ENCODE measurements around the gene LRRC72.

Gene LRRC72

DNA sequence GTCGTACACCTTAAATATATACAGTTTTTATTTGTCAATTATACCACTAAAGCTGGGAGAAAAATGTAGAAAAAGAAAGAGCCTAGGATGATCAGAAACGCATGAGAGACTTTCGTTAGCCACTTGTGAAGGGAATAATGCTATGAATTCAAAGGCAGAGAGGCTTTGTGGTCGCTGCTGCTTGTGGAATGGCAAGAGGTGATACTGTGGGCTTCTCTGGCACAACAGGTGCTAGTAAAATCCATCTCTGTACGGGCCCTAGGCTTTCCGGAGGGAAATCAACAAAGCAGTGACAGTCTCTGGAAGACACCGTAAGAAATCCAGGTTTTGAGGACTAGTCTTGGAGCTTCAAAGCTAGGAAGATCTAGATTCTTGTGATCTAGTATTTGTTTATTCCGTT is 52.6 kb downstream of the LRRC72 start:
- Histone ChIP-seq H3K4me3 (ENCODE audit: low read length) (no peak overlapping the region), H3K36me3 (ENCODE audit: control insufficient read depth, insufficient read depth, low read length) (no peaks in the 10 kb centered on the region; the same call in 1 of the 2 replicates), H3K27me3 (ENCODE audit: control insufficient read depth, insufficient read depth, low read length) (no peaks in the 10 kb centered on the region), H3K27ac (ENCODE audit: low read length) (no peak overlapping the region), H3K9me3 (ENCODE audit: control insufficient read depth, insufficient read depth, low read length) (no peaks in the 10 kb centered on the region), H3K4me1 (ENCODE audit: control insufficient read depth, insufficient read depth, low read length) (no peaks in the 10 kb centered on the region)
- DNase-seq (ENCODE audit: low read depth, low spot score), result no peak
- no CpG with 5 or more reads among the region's 8 CpGs for WGBS (ENCODE audit: insufficient coverage, insufficient read length)

DNA sequence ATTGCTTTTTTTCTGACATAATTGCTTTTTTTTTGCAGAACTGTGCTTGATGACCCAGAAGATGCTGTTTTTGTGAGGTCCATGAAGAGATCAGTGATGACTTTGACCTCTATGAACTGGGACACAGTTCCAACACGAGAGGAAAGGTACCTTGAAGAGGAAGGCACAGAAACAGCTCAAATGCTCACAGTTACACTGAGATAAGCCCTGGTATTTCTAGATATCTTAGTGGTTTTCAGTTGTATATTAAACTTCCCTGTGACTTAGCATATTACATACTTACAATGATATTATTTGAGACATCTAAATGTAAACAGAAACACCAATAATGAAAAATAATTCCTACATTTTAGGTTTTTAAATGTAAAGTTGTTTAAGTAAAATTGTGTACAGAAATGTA is 54.7 kb downstream of the LRRC72 start:
- Histone ChIP-seq H3K27ac (ENCODE audit: low read length) (no peak overlapping the region), H3K36me3 (ENCODE audit: control insufficient read depth, insufficient read depth, low read length) (no peaks in the 10 kb centered on the region; the same call in 1 of the 2 replicates), H3K9me3 (ENCODE audit: control insufficient read depth, insufficient read depth, low read length) (no peaks in the 10 kb centered on the region), H3K4me1 (ENCODE audit: control insufficient read depth, insufficient read depth, low read length) (no peaks in the 10 kb centered on the region), H3K4me3 (ENCODE audit: low read length) (no peak overlapping the region), H3K27me3 (ENCODE audit: control insufficient read depth, insufficient read depth, low read length) (no peaks in the 10 kb centered on the region)
- no CpG with 5 or more reads among the region's 1 CpG for WGBS (ENCODE audit: insufficient coverage, insufficient read length)
- DNase-seq (ENCODE audit: low read depth, low spot score), result no peak

DNA sequence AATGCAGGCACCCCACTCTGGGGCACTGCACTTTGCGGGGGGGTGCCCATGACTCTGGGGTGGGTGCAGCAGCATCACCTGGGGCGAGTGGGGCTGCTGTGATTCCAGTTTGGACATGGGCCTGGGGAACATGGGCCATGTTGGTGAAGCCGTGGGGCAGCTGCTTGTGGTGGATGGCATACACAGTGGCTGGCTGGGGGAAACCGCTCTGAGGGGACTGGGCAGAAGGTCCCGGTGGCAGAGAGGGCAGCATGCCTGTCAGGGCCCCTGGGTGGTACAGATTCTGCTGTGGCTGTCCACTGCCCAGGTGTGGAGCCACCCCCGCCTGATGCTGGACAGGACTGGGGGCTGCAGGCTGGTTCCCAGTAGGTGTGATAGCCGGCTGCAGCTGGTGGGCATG is 57.2 kb downstream of the LRRC72 start:
- no peak overlapping the region for H3K27ac ChIP-seq (ENCODE audit: low read length)
- H3K27me3 ChIP-seq (ENCODE audit: control insufficient read depth, insufficient read depth, low read length), result no peaks in the 10 kb centered on the region
- no CpG with 5 or more reads among the region's 7 CpGs for WGBS (ENCODE audit: insufficient coverage, insufficient read length)
- DNase-seq (ENCODE audit: low read depth, low spot score), result no peak
- H3K4me1 ChIP-seq (ENCODE audit: control insufficient read depth, insufficient read depth, low read length), result no peaks in the 10 kb centered on the region; the same call in 1 of the 2 replicates
- no peak overlapping the region for H3K4me3 ChIP-seq (ENCODE audit: low read length)
- H3K36me3 ChIP-seq (ENCODE audit: control insufficient read depth, insufficient read depth, low read length), result no peaks in the 10 kb centered on the region; the same call in 1 of the 2 replicates
- no peaks in the 10 kb centered on the region for H3K9me3 ChIP-seq (ENCODE audit: control insufficient read depth, insufficient read depth, low read length)

DNA sequence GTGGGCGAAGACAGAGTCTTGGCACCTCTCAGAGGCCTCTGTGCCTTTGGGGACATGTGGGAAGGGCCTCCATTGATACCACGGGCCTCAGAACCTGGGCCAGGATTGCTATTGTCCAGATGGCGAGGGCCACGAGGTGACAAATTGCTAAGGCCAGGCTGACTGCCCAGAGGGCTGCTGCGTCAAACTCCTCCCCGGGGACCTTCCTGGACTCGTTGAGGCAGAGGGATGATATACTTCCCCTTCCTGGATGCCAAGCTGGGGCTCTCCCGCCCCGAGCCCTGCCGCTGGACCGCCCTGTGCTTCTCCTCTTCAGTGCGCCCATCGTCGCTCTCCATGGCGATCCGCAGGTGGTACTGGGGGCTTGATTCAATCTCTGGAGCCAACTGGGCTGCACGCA is 58.9 kb downstream of the LRRC72 start:
- WGBS (ENCODE audit: insufficient coverage, insufficient read length), result no CpG with 5 or more reads among the region's 17 CpGs

GRCh38 chr7:16586081-16586874 is 59.7 kb downstream of the LRRC72 start:
- no peaks in the 10 kb centered on the region for H3K9me3 ChIP-seq (ENCODE audit: control insufficient read depth, insufficient read depth, low read length)
- DNase-seq (ENCODE audit: low read depth, low spot score), result no peak
- H3K36me3 ChIP-seq (ENCODE audit: control insufficient read depth, insufficient read depth, low read length), result no peaks in the 10 kb centered on the region; the same call in 1 of the 2 replicates
- H3K4me3 ChIP-seq (ENCODE audit: low read length), result no peak overlapping the region
- no peak overlapping the region for H3K27ac ChIP-seq (ENCODE audit: low read length)
- no peaks in the 10 kb centered on the region for H3K27me3 ChIP-seq (ENCODE audit: control insufficient read depth, insufficient read depth, low read length)
- H3K4me1 ChIP-seq (ENCODE audit: control insufficient read depth, insufficient read depth, low read length), result no peaks in the 10 kb centered on the region; the same call in 1 of the 2 replicates
- WGBS (ENCODE audit: insufficient coverage, insufficient read length), result no CpG with 5 or more reads among the region's 42 CpGs

More for the DNA sequence above, 58.9 kb downstream of the LRRC72 start:
- Histone ChIP-seq H3K36me3 (ENCODE audit: control insufficient read depth, insufficient read depth, low read length) (no peaks in the 10 kb centered on the region; the same call in 1 of the 2 replicates), H3K4me1 (ENCODE audit: control insufficient read depth, insufficient read depth, low read length) (no peaks in the 10 kb centered on the region; the same call in 1 of the 2 replicates), H3K27me3 (ENCODE audit: control insufficient read depth, insufficient read depth, low read length) (no peaks in the 10 kb centered on the region), H3K9me3 (ENCODE audit: control insufficient read depth, insufficient read depth, low read length) (no peaks in the 10 kb centered on the region), H3K27ac (ENCODE audit: low read length) (no peak overlapping the region), H3K4me3 (ENCODE audit: low read length) (no peak overlapping the region)
- DNase-seq (ENCODE audit: low read depth, low spot score), result no peak

- WGBS (ENCODE audit: insufficient coverage, insufficient read length), result no CpG with 5 or more reads among the region's 3 CpGs
- Histone ChIP-seq H3K4me3 (ENCODE audit: low read length) (no peak overlapping the region), H3K27ac (ENCODE audit: low read length) (no peak overlapping the region)
Measured at GRCh38 chr7:16587129-16587528, 60.5 kb downstream of the LRRC72 start.

GRCh38 chr7:16587790-16588189 is 61.2 kb downstream of the LRRC72 start:
- no peaks in the 10 kb centered on the region for H3K9me3 ChIP-seq (ENCODE audit: control insufficient read depth, insufficient read depth, low read length)
- no peak overlapping the region for H3K4me3 ChIP-seq (ENCODE audit: low read length)
- H3K4me1 ChIP-seq (ENCODE audit: control insufficient read depth, insufficient read depth, low read length), result no peaks in the 10 kb centered on the region; the same call in 1 of the 2 replicates
- H3K36me3 ChIP-seq (ENCODE audit: control insufficient read depth, insufficient read depth, low read length), result no peaks in the 10 kb centered on the region; the same call in 1 of the 2 replicates
- no peak overlapping the region for H3K27ac ChIP-seq (ENCODE audit: low read length)
- no CpG with 5 or more reads among the region's 6 CpGs for WGBS (ENCODE audit: insufficient coverage, insufficient read length)
- no peaks in the 10 kb centered on the region for H3K27me3 ChIP-seq (ENCODE audit: control insufficient read depth, insufficient read depth, low read length)
- DNase-seq (ENCODE audit: low read depth, low spot score), result no peak

More at GRCh38 chr7:16587129-16587528, 60.5 kb downstream of the LRRC72 start:
- no peaks in the 10 kb centered on the region; the same call in 1 of the 2 replicates for H3K36me3 ChIP-seq (ENCODE audit: control insufficient read depth, insufficient read depth, low read length)
- no peak for DNase-seq (ENCODE audit: low read depth, low spot score)
- H3K9me3 ChIP-seq (ENCODE audit: control insufficient read depth, insufficient read depth, low read length), result no peaks in the 10 kb centered on the region
- H3K27me3 ChIP-seq (ENCODE audit: control insufficient read depth, insufficient read depth, low read length), result no peaks in the 10 kb centered on the region
- no peaks in the 10 kb centered on the region; the same call in 1 of the 2 replicates for H3K4me1 ChIP-seq (ENCODE audit: control insufficient read depth, insufficient read depth, low read length)

DNA sequence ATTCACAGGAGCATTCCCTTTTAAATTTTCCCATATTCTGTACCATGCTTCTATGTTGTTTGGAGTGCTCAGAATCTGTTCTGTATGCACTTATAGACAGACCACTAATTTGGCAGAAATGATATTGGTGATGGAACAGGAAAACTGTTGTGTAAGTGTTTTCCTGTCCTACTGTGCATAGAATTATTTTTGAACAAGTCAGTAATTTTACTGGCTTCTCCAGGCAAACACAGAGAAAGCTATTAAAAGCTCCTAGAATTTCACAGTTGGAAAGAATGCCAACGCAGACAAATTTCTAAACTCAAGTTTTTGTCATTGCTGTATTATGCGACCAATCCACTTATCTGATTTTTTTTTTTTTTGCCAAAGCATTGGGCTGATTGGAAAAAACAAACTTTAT is 63.3 kb downstream of the LRRC72 start:
- WGBS (ENCODE audit: insufficient coverage, insufficient read length), result no CpG with 5 or more reads among the region's 2 CpGs
- DNase-seq (ENCODE audit: low read depth, low spot score), result no peak
- no peaks in the 10 kb centered on the region for H3K27me3 ChIP-seq (ENCODE audit: control insufficient read depth, insufficient read depth, low read length)
- no peak overlapping the region for H3K4me3 ChIP-seq (ENCODE audit: low read length)
- H3K36me3 ChIP-seq (ENCODE audit: control insufficient read depth, insufficient read depth, low read length), result no peaks in the 10 kb centered on the region
- no peaks in the 10 kb centered on the region for H3K9me3 ChIP-seq (ENCODE audit: control insufficient read depth, insufficient read depth, low read length)
- H3K27ac ChIP-seq (ENCODE audit: low read length), result no peak overlapping the region
- H3K4me1 ChIP-seq (ENCODE audit: control insufficient read depth, insufficient read depth, low read length), result no peaks in the 10 kb centered on the region; the same call in 1 of the 2 replicates

DNA sequence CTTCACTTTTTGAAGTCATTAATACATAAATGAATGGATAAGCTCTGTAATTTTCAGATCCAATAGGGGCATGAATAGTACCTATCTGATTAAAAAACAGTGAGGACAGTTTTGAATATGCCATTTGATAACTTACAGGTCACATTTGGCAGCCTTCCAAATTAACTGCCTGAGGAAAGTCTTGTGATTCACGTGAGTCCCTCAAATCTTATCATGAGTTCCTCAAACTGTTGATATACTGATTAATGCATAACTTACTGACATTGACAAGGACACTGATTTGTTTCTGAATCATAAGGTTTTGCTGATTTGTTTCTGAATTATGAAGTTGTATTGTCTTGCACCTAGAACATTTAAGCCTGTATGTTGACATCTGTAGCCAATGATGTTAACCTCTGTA is 63.8 kb downstream of the LRRC72 start:
- no peaks in the 10 kb centered on the region for H3K9me3 ChIP-seq (ENCODE audit: control insufficient read depth, insufficient read depth, low read length)
- H3K4me1 ChIP-seq (ENCODE audit: control insufficient read depth, insufficient read depth, low read length), result no peaks in the 10 kb centered on the region; the same call in 1 of the 2 replicates
- no peak overlapping the region for H3K27ac ChIP-seq (ENCODE audit: low read length)
- H3K36me3 ChIP-seq (ENCODE audit: control insufficient read depth, insufficient read depth, low read length), result no peaks in the 10 kb centered on the region
- no peak for DNase-seq (ENCODE audit: low read depth, low spot score)
- no peaks in the 10 kb centered on the region for H3K27me3 ChIP-seq (ENCODE audit: control insufficient read depth, insufficient read depth, low read length)
- H3K4me3 ChIP-seq (ENCODE audit: low read length), result no peak overlapping the region
- no CpG with 5 or more reads among the region's 1 CpG for WGBS (ENCODE audit: insufficient coverage, insufficient read length)

DNA sequence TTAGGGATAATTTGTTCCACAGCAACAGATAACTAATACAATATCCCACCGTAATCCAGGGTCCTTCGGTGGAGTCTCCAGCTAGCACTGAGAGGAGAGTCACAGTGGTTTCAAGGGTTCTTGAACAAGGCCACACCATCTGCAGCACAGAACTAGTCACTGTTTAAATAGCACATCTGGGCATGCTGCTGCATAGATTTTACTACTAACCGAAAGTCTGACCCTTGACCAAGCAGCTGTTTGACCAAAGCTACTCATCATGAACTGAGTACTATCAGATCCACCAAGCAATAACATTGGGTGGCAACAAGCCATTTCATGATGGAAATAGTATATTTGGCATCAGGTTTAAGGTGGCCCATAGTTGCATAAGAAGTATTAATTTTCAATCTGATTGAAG is 65.8 kb downstream of the LRRC72 start:
- Histone ChIP-seq H3K9me3 (ENCODE audit: control insufficient read depth, insufficient read depth, low read length) (no peaks in the 10 kb centered on the region), H3K27ac (ENCODE audit: low read length) (no peak overlapping the region), H3K4me1 (ENCODE audit: control insufficient read depth, insufficient read depth, low read length) (no peaks in the 10 kb centered on the region; the same call in 1 of the 2 replicates), H3K4me3 (ENCODE audit: low read length) (no peak overlapping the region), H3K27me3 (ENCODE audit: control insufficient read depth, insufficient read depth, low read length) (no peaks in the 10 kb centered on the region), H3K36me3 (ENCODE audit: control insufficient read depth, insufficient read depth, low read length) (no peaks in the 10 kb centered on the region)
- no peak for DNase-seq (ENCODE audit: low read depth, low spot score)
- WGBS (ENCODE audit: insufficient coverage, insufficient read length), result no CpG with 5 or more reads among the region's 3 CpGs

- DNase-seq (ENCODE audit: low read depth, low spot score), result no peak
- H3K27me3 ChIP-seq (ENCODE audit: control insufficient read depth, insufficient read depth, low read length), result no peaks in the 10 kb centered on the region
- no peaks in the 10 kb centered on the region for H3K36me3 ChIP-seq (ENCODE audit: control insufficient read depth, insufficient read depth, low read length)
- peaks cover 2% of the 10 kb centered on the region; the same call in 1 of the 2 replicates for H3K4me1 ChIP-seq (ENCODE audit: control insufficient read depth, insufficient read depth, low read length)
- no peak overlapping the region for H3K27ac ChIP-seq (ENCODE audit: low read length)
- H3K4me3 ChIP-seq (ENCODE audit: low read length), result no peak overlapping the region
- no peaks in the 10 kb centered on the region for H3K9me3 ChIP-seq (ENCODE audit: control insufficient read depth, insufficient read depth, low read length)
Measured at GRCh38 chr7:16594061-16594460, 67.4 kb downstream of the LRRC72 start.
